Measurements from ENCODE around the gene TMEM30B.

Gene TMEM30B

DNA sequence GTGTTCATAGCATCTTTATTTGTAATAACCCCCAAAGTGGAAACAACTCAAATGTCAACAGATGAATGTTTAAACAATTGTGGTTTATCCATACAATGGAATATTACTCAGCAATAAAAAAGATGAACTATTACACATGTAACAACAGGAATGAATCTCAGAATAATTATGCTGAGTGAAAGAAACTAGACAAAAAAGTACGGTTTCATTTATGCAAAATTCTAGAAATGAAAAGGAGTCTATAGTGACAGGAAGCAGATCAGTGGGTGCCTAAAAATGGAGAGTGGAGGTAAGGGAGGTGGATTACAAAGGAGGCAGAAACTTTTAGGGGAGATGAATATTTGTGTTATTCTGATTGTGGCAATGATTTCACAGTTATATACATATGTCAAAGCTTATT, 45.0 kb upstream of the TMEM30B start:
- Histone ChIP-seq H3K4me3 (ENCODE audit: low read depth, low read length) (no peak overlapping the region), H3K27me3 (replicated peaks) (no peaks in the 10 kb centered on the region), H3K36me3 (replicated peaks) (no peaks in the 10 kb centered on the region), H3K27ac (no peak overlapping the region)
- no peak for DNase-seq
- TF ChIP-seq, protein P1, sequence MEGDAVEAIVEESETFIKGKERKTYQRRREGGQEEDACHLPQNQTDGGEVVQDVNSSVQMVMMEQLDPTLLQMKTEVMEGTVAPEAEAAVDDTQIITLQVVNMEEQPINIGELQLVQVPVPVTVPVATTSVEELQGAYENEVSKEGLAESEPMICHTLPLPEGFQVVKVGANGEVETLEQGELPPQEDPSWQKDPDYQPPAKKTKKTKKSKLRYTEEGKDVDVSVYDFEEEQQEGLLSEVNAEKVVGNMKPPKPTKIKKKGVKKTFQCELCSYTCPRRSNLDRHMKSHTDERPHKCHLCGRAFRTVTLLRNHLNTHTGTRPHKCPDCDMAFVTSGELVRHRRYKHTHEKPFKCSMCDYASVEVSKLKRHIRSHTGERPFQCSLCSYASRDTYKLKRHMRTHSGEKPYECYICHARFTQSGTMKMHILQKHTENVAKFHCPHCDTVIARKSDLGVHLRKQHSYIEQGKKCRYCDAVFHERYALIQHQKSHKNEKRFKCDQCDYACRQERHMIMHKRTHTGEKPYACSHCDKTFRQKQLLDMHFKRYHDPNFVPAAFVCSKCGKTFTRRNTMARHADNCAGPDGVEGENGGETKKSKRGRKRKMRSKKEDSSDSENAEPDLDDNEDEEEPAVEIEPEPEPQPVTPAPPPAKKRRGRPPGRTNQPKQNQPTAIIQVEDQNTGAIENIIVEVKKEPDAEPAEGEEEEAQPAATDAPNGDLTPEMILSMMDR (IDR thresholded peaks at IDR 0.05; ENCODE audit: low read depth, low read length, missing control alignments), result no peak
- in situ Hi-C loops (cut with HindIII; ENCODE audit: low pct_ligation_motif_present, low sequenced_read_pairs), result no loop called here

DNA sequence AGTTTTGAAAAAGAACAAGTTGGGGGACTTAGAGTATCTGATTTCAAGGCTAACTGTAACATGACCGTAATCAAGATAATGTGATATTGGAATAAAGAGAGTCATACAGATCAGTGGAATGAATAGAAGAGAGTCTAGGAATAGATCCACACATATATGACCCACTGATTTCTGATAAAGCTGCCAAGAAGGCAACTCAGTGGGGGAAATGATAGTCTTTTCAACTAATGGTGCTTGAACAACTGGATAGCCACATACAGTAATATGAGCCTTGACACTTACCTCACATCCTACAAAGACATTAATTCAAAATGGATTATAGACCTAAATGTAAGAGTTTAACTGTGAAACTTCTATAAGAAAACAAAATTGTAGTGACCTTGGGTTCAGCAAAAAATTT, 44.0 kb upstream of the TMEM30B start:
- TF ChIP-seq, protein P1 (IDR thresholded peaks at IDR 0.05; ENCODE audit: low read depth, low read length, missing control alignments), result no peak
- H3K4me3 ChIP-seq (ENCODE audit: low read depth, low read length), result no peak overlapping the region
- no peaks in the 10 kb centered on the region for H3K27me3 ChIP-seq (replicated peaks)
- in situ Hi-C loops (cut with HindIII; ENCODE audit: low pct_ligation_motif_present, low sequenced_read_pairs), result no loop called here
- no peak for DNase-seq
- no peaks in the 10 kb centered on the region for H3K36me3 ChIP-seq (replicated peaks)
- H3K27ac ChIP-seq, result no peak overlapping the region

DNA sequence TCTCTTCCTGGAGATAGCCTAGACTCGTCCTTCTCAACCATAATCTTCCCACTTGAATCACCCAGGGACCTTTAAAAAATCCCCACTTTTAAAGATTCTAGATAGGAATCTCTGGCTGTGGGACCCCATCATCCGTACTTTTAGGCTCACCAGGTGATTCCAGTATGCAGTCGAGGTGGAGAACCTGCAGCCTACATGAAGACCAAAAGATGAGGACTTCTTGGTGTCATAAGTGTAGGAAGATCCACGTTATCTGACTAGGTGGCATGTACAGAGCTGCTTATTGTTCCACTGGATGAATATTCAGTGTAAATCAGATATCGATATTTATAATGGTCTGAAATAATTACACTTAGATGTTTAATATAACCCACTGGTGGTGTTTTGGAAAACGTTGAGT, 42.8 kb upstream of the TMEM30B start:
- Histone ChIP-seq H3K4me3 (ENCODE audit: low read depth, low read length) (no peak overlapping the region), H3K27ac (no peak overlapping the region), H3K36me3 (replicated peaks) (no peaks in the 10 kb centered on the region), H3K27me3 (replicated peaks) (no peaks in the 10 kb centered on the region)
- DNase-seq, result no peak
- TF ChIP-seq, protein P1 (IDR thresholded peaks at IDR 0.05; ENCODE audit: low read depth, low read length, missing control alignments), result no peak
- in situ Hi-C loops (cut with HindIII; ENCODE audit: low pct_ligation_motif_present, low sequenced_read_pairs), result no loop called here

DNA sequence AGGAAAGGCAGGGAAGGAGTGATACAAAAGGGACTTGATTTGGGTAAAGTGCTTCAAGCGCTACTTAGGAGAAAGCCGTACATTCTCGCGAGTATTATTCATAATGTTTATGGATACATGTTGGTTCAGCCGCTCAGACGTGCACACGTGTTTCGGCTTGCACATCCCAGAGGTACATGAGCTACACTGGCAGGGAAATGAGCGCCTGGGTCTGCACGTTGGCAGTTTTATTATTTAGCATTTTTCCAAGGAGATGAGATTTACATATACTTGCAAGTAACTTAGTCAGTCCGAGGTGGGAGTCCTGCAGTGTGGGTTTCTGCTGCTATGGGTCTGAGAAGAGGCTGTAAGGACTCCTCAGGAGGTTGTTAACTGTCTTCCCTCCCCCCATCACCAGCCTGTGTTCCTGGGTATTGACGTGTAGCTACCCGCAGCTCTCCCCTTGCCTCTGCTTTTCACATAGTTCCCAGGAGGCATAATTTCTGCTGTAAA, 41.7 kb upstream of the TMEM30B start:
- Histone ChIP-seq H3K27ac (no peak overlapping the region), H3K4me3 (ENCODE audit: low read depth, low read length) (no peak overlapping the region), H3K27me3 (replicated peaks) (no peaks in the 10 kb centered on the region), H3K36me3 (replicated peaks) (no peaks in the 10 kb centered on the region)
- TF ChIP-seq, protein P1 (IDR thresholded peaks at IDR 0.05; ENCODE audit: low read depth, low read length, missing control alignments), result no peak
- in situ Hi-C loops (cut with HindIII; ENCODE audit: low pct_ligation_motif_present, low sequenced_read_pairs), result no loop called here
- no peak for DNase-seq

DNA sequence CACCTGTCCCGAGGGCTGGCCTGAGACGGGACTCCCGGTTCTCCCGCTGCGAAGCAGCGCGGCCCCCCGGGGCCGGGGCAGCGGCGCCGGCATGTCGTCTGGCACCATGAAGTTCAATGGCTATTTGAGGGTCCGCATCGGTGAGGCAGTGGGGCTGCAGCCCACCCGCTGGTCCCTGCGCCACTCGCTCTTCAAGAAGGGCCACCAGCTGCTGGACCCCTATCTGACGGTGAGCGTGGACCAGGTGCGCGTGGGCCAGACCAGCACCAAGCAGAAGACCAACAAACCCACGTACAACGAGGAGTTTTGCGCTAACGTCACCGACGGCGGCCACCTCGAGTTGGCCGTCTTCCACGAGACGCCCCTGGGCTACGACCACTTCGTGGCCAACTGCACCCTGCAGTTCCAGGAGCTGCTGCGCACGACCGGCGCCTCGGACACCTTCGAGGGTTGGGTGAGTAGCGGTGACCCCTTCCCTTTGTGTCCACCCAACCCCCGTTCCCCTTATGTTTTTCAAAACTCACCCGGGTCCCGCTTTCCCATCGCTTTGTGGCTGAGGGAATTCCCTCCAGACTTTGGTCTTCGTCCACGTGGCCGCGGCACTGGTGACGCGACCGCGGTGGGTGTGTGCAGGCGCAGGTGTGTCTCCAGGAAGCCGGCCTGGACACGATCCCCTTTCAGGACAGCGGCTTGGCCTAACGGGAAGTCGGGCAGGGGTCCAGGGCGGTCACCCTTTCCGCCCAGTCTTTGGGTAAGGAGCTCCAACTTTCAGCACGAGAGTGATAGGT, 41.1 kb upstream of the TMEM30B start:
- Histone ChIP-seq H3K4me3 (ENCODE audit: low read depth, low read length) (peak overlapping the region; percentile 56), H3K27me3 (replicated peaks) (no peaks in the 10 kb centered on the region), H3K27ac (no peak overlapping the region), H3K36me3 (replicated peaks) (no peaks in the 10 kb centered on the region)
- in situ Hi-C loops (cut with HindIII; ENCODE audit: low pct_ligation_motif_present, low sequenced_read_pairs), result no loop called here
- DNase-seq, result no peak
- TF ChIP-seq, protein P1 (IDR thresholded peaks at IDR 0.05; ENCODE audit: low read depth, low read length, missing control alignments), result no peak

Measured in brain microvascular endothelial cell (primary cell).